Stimulated activated CD8-positive, alpha-beta memory T cell treated with anti-CD3 and anti-CD28 coated beads, Interleukin-4, amount 100 ng/mL, for 1 hour (primary cell): ENCODE results near the gene TMEM37.

Experiments
- DNase-seq, 2 donors: peaks; one replicate each; pipeline ENCODE4 v3.0.0-alpha.2; 2020; ENCODE audit warnings: low read depth in 2 of 2, low spot score in 1 of 2

TMEM37 gene

DNA sequence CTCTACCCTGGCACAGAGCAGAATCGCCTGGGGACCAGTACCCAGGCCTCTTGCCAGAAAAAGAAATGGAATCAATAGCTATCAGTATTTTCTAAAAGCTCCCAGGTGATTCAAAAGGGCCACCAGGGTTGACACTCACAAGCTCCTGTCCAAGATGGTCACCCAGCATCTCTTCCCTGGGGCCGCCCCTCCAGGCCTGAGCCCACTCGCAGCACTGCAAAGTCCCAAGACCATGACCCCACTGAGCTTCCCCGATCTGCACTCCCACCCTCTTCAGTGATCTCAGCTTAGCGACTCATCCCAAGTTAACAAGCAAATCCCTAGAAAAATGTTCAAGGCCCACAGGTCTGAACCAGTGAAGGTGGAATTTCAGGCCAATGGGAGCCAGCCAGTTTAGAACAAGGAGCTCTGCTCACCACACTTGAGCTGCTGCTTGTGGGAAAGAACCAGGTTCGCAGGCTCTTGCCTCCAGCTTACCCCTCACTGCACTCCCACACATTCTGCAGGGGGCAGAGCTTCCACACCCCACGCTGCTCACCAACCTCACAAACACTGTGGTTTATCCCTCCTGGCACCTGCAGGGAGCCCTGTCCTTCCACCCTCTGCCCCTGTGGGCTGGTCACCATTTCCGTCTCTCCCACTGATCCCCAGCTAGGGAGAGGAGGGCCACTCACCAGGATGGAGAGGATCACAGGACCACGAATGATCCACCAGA lies 19.8 kb downstream of the TMEM37 start:
- no peak for DNase-seq

DNA sequence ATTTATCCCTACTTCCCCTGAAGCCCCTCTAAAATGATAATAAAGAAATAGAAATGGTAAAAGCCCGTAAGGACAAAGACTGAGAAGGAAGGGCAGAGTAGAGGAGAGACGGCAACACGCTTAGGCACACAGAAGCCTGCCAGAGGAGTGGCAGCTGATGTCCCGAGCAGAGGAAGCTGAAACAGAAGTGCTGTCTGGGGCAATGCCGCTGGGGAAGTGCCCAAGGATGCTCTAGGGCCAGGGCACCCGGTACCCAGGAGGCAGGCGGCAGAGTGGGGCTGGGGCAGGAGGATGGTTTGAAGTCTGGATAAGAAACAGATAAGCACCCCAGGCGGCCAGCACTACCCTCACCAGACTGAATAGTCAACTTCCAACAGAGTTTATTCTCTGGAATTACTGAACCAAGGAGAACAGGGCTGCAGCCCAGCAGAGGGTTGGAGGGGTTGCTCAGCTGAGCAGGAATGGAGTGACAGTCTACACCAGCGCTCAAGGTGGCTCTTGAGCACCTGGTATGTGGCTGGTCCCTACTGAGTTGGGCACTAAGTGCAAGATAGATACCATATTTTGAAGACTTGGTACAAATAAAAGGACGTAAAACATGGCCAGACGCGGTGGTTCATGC lies 22.4 kb downstream of the TMEM37 start:
- DNase-seq = no peak

DNA sequence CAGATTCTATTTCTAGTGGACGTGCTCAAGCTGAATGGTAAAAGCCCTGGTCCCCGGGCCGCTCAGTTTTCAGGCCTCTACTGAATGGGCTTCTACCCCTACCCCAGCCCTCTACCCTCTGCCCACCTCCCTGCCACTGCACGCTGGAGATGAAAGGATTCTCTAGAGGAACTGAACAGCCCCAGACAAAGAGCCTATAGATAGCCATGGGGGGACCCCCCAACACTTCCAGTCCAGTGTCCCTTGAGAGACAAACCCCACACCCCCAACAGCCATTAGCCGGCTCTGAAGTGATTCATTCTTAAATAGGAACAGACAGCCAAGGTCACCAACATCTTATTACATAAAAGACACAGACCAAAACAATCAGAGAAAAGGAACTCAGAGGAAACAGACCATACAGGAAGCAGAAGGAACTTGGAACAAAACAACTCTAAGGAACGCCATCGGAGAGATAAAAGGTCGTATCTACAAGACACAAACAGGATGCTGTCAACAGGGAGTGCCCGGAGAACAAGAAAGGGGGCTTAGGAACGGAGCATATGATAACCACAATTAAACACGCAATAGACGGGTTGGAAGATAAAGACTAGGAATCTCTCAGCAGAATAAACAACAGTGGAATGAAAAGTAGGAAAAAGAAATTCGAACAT lies 23.5 kb downstream of the TMEM37 start:
- DNase-seq = no peak

DNA sequence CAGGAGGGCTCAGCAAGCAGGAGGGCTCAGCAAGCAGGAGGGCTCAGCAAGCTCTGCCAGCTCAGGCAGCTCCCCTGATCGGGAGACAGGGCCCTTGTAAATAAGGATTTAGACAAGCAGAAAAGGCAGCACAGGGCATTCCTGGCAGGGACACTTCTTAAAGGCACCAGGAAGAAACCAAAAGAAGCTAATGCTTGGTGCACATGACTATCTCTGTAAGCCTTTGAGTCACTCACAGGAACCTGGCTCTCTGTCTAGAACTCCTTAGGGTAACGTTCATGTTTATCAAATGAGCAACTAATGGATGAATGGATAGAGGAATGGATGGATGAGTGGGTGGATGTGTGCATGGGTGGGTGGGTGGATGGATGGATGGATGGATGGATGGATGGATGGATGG lies 28.4 kb downstream of the TMEM37 start:
- DNase-seq = no peak

DNA sequence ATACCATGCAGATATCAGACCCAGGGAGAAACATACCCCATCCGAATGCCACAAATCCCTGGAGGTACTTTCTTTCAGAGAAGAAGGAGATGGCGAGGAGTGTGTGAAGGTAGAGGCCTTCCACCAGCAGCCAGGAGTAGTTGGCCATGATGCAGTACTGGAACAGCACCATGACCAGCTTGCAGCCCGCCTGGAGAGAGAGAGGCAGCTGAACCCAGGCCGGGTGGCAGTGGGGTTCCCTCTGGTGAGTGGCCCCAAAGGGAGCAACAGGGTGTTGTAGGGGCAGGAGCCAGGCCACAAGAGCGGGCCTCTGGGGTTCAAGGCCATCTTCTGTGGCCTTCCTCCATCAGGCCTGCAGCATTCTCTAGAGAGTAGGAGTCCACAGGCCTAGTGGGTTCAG lies 30.2 kb downstream of the TMEM37 start:
- DNase-seq = no peak

DNA sequence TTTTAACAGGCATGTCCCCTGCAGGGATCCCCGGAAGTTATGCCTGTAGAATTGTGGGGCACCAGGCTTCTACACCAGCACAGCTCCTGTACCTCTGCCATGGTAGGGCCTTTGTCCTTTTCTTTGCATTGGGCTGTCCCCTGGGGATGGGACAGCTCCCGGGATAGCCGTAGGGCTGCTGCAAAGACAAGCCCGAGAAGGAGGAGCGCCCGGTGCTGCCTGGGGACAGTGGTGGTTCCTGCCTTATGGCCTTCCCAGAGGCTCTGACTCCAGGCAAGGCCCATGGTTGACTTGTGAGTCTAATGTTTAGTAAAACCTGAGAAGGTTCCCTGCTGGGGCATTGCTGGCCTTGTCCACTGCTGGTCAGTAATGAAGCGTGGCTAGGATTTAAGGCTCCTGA lies 30.9 kb downstream of the TMEM37 start:
- no peak for DNase-seq

DNA sequence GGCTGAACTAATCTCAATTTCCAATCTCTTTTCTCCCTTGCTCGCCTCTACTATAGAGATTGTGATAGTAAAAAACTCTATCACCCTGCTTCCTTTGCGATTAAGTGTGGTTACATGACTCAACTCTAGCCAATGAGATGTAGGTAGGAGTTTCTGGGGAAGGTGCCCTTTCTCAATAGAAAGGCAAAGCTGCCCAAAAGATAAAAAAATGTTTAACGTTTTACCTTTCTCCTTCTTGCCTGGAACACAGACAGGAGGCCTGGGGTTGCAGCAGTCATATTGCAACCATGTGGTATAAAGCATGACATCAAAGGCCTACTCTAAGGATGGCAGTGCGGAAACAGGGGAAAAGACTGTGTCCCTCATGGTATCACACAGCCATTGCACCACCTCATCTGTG lies 31.5 kb downstream of the TMEM37 start:
- no peak for DNase-seq

DNA sequence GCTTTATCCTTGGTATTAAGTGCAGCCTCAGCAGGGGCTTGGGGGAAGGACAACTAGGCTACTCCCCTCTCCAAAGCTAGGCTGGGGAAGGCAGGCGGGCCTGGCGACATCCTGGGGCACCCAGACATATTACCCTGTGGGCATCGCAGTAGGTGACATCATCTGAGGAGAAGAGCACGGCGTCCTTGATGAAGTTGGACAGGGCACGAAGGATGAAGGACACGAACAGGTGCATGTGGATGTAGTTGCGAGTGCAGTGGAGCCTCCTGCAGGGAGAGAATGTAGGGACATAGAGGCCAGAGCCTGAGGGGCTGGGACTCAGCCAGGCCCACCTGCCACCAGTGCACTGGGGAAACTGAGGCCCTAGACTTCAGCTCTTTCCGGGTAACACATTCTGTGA lies 32.3 kb downstream of the TMEM37 start:
- no peak for DNase-seq

DNA sequence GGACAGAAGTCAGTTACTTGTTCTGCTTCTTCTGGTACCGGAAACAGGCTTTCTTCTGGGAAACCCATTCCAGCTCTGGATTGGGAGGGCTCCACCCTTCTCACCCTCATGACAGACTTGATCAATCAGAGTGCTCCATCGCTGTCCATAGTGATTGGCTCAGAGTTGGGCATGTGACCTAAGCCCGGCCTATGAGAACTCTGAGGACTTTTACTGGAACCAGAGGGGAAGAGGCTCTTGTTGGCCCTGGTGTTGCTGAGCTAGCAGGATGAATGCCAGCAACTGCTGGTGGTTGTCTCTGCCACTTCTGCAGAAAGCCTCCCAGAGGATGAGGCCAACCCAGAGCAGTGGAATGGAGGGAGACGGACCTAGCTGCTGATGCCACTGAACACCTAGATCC lies 33.3 kb downstream of the TMEM37 start:
- DNase-seq = no peak

DNA sequence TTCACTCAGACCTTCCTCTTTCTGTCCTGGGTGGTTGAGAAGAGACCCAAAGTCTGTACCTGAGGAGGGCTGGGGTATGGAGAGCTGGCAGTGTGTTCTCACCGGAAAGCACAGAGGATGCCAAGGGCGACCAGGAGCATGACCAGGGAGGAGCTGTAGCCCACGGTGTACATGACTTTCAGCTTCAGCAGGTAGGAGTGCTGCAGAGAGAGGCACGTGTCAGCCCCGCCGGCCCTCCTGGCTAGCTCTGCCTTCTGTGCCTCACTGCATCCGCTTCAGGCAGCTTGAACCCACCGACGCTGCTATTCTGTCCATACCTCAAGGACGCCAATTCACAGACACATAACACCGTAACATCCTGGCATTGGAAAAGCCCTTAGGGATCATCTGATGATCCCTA lies 34.0 kb downstream of the TMEM37 start:
- DNase-seq = no peak

DNA sequence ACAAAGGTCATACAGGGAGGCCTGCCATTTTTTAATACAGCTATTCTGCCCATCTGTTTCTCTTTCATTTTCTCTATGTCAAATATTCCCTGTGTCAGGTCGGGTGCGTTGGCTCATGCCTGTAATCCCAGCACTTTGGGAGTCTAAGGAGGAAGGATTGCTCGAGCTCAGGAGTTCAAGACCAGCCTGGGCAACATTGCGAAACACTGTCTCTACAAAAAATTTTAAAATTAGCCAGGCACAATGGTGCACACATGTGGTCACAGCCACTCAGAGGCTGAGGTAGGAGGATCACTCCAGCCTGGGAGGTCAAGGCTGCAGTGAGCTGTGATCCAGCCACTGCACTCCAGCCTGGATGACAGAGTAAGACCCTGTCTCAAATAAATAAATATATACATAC lies 34.7 kb downstream of the TMEM37 start:
- DNase-seq = no peak

DNA sequence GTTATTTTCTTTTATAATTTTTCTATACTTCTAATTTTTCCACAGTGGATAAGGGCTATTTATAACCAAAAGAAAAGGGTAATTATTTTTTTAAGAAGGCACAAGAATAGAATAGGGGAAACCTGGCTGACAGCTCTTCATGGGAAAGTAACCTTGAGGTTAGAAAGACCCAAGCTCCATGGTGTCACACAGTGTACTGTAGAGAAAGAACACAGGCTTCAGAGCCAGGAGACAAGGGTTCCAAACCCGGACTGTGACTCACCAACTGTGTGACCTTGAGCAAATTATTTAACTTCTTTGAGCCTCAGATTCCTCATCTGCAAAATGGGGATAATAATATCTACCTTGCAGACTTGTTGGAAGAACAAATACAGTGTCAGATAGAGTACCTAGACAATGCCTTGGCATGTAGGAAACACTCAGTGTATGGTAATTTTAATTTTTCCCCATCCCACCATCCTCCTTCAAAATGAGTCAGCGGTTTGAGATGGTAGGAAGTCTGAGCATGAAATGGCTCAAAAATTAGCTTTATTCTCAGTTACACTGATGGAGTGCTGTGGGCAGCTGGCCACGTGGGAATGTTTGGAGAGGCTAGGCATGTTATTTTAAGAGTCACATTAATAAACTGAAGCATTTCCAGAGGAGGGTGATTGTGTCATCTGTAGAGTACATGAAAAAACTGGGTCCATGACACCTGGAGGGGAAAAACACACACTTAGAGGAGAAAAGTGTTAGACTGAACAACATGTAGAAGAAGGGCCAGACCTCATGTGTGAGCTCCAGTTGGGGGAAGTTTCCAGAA lies 36.7 kb downstream of the TMEM37 start:
- DNase-seq = no peak

DNA sequence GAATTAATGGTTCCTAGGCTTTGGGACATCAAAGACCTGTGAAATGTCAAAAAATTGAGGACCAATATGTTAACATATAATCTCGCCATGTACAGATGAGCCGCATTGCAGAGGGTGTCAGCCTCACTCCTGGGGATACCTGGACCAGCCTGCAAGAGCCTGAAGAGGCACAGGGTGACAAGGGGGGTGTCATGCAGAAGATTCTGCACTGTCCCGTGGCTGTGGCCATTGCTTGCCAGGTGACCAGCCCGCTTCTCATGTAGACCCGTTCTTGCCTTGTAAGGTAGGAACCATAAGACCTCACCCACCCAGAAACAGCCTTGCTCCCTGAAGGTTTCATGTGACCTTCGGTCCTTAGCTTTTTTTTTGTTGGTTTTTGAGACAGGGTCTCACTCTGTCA lies 37.5 kb downstream of the TMEM37 start:
- DNase-seq = no peak

DNA sequence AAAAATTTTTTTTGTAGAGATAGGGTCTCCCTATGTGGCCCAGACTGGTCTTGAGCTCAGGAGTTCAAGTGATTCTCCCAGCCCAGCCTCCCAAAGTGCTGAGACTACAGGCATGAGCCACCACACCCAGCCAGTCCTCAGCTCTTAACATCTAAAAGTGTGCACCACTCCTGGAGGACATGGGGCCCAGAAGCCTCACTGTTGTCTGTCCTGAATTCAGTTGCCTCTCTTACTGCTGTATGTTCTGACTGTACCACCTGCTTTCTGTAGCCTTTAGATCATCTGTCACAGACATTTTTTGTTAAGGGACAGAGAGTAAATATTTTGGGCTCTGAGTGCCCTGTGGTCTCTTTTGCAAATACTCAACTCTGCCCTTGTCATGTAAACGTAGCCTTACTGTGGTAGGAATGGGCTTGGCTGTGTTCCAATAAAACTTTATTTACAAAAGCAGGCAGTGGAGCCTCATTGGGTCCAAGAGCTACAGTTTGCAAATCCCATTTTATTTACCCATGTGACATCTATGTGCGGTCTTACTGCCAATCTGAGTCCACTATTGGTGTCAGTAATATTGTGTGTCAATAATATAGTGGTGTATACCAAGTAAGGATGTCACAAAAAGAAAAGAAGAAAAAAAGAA lies 38.1 kb downstream of the TMEM37 start:
- no peak for DNase-seq

DNA sequence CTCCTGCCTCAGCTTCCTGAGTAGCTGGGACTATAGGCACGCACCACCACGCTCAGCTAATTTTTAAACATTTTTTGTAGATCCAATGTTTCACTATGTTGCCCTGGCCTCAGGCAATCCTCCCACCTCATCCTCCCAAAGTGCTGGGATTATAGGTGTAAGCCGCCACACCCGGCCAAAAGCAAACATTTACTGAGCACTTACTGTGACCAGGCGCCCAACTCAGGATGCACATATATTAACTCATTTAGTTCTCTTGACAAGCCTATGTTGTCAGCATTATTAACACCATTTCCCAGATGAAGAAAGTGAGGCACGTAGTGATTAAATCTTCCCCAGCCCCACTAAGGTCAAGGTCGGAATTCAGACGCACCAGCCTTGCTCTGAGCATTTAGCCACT lies 41.1 kb downstream of the TMEM37 start:
- DNase-seq = no peak

DNA sequence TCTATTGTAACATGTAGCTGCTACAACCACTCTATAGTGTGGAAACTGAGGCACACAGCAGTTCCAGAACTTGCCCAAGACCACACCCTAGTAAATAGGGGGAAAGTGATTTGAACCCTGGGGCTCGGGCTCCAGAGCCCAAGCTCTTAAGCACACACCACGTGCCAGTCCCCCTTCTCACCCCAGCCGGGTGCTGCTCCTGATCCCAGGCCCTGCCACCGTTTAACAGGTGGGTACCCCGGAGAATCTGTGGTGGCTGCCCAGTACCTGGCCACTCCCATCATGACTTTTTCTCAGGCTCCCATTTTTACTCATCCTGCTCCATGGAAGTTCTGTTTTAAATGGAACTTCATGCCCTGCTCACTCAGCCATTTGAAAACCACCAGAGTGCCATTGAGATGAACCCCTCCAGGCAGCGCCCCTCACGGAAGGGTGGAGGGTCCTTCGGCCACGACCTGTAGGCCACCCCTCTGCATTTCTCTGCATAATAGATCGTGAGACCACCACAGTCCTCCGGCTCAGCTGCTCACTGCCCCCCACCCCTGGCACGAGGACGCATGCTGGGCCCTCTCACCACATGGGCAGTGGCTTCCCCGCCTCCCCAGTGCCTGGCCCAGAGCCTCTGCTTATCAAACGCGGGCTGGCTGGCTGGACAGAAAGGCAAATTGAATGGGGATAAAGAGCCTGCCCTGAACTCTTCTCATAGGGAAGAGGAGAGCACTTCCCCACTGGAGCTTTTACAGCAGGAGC lies 42.1 kb downstream of the TMEM37 start:
- DNase-seq = no peak

DNA sequence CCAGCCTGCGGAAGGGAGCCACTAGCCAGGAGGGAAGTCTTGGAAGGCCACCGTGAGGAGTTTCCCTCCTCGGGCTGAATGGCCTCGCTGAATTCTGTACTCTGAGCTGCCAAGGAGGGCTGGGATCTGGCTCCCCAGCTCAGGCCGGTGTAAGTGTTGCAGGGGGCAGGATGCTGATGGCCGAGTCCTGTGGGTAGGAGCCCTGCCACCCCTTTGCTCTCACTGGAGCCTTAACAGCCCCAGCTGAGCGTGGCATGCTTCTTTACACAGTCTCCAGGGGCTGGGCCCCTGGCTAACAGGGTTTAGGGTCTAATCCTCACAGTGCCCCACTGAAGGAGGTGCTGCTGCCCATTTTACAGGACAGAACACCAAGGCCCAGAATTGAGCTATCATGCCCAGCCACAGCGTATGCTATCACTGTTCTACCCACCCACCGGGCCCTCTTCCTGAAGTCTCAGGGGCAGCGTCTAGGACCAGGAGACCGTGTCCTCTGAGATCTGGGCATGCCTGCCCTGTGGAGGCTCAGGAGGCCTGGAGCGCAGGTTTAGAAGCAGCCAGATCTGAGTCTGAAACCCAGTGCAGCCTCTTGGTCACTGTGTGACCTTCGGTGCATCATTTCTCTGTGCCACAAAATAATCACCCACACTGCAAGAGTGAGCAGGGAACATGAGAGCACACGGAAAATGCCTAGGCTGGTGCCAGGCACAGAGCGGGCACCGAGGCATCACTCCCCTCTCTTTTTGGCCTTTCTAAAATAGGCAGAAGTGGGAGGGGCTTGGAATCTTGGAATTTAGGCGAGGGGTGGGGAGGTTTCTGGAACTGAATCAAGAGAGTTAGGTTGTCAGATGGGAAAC lies 42.9 kb downstream of the TMEM37 start:
- no peak for DNase-seq

DNA sequence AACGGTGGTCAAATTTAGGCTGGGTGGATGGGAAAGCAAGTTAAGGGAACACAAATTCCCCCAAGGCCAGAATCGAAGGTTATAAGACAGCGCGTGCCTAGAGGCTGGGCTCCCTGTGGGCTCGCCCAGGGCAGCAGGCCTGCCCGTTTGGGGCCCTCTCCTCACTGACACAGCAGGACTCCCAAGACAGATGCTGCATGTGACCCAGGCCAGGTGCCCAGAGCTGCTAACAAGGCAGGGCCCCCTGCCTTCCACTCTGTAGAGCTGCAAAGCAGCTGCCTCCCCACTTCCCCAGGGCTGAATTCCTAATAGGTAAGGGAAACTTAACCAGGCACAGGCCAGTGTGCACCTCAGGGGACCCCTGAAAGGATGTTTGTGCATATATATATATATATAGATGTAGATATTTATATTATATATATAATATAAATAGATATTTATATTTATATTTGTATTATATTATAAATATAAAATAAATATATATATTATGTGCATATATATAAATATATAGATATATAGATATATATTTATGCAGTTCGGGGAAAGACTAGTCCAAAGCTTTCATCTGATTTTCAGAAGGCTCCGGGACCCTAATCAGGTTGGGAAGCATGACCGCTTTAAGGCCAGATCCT lies 43.7 kb downstream of the TMEM37 start:
- DNase-seq = no peak

DNA sequence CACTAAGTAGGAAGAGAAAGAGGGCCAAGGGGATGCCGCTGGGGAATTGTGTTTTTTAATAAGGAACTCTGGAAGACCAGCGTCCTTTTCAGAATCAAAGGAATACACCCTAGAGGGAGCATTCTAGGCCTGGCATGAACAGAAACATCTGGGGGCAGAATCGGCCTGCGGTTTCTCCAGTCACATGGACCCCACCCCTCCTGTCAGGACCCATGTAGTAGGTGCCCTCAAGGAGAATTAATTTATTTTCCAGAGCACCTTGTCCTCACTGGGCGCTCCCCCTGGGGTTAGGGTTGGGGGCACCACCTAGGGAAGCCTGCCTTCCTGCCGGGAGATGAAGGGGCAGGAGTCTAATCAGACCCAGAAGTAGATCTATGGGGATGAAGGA lies 44.2 kb downstream of the TMEM37 start:
- DNase-seq = no peak
